ENCODE data around the gene DUSP21.
"Not testable (repeated sequence)": the region's sequence is repeated elsewhere in the genome, so short reads cannot be mapped to it uniquely, and the experiment has no call there.

Gene DUSP21

DNA sequence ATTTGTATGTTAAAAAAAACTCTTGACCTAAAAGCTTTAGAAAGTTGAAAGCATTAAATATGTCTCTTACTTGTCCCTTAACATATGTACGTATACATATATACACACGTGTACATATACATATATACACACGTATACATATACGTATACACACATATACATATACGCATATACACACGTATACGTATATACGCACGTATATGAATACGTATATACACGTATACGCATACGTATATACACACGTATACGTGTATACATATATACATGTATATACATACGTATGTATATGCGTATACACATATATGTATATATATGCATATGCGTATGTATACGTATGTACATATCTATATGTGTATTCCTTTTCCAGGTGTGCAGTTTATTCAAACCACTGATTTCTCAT lies 32.9 kb downstream of the DUSP21 start:
- no peak for DNase-seq

DNA sequence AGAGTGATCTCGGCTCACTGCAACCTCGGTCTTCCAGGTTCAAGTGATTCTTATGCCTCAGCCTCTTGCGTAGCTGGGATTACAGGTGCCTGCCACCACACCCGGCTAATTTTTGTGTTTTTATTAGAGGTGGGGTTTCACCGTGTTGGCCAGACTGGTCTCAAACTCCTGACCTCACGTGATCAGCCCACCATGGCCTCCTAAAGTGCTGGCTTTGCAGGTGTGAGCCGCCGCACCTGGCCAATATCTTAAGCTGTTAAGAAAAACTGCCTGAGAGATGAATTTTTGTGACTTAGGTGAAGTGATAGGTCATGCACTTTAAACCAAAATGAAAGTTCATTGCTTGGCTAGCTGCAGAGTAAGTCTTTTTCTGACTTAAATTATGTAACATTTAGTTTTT lies 35.0 kb downstream of the DUSP21 start:
- no peak for DNase-seq

DNA sequence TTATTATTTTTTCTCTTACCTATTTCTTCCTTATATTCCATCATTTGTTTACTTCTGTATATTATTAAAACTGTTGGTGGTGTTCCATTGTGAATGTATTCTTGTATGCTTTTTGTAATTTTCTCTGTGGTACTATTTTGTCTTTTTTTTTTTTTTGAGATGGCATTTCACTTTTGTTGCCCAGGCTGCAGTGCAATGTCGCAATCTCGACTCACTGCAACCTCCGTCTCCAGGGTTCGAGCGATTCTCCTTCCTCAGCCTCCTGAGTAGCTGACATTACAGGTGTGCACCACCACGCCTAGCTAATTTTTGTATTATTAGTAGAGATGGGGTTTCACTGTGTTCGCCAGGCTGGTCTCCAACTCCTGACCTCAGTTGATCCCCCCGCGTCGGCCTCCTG lies 37.7 kb downstream of the DUSP21 start:
- no peak for DNase-seq

DNA sequence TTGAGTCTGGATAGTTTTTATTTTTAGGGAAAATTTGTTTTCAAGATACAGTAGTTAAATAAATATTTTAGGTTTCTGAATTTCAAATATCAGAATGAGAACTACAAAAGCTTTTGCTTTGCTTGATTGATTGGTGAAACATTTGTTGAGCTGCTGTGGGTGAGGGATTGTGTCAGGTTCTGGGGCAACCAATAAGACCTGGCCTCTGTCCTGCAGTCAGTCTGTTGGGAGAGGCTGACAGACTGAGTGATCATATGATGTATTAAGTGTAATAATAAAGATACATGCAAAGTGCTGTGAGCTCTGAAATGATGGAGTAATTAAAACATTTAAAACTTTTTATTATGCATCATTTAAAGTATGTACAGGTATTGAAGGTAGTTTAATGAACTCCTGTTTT lies 38.8 kb downstream of the DUSP21 start:
- DNase-seq: no peak

DNA sequence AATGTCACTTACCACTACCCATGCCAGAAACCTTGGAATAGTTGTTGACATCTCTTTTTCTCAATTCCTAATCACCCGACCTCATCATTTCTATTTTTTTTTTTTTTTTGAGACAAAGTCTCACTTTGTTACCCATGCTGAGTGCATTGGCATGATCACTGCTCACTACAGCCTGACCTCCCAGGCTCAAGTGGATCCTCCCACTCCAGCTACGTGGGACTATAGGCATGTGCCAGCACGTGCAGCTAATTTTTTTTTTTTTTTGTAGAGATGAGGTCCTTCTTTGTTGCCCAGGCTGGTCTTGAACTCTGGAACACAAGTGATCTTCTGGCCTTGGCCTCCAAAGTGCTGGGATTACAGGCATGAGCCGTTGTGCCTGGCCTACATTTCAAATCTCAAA lies 41.1 kb downstream of the DUSP21 start:
- no peak for DNase-seq

DNA sequence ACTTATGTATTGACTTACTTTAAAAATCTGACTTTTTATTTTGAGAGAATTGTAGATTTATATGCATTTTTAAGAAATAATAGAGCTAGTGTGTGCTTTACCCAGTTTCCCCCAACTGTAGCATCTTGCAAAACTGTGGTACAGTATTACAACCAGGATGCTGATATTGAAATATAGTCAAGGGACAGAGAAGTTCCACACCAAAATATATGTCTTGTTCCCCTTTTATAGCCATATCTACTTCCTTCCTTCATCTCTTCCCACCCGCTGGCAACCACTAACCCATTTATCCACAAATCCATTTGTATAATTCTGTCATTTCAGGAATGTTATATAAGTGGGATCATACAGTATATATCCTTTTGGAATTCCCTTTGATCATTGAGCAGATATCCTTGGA lies 46.0 kb downstream of the DUSP21 start:
- no peak for DNase-seq

DNA sequence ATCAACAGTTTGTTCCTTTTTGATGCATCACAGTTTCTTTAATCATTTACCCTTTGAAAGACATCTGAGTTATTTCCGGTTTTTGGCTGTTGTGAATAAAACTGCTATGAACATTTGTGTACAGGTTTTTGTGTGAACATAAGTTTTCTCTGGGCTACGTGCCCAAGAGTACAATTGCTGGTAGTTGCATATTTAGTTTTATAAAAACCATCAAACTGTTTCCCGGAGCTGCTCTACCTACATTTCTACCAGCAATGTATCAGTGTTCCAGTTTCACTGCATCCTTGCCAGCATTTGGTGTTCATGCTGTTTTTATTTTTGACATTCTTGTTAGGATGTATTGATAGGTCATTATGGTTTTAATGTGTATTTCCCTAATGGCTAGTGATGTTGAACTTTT lies 46.4 kb downstream of the DUSP21 start:
- DNase-seq: no peak

DNA sequence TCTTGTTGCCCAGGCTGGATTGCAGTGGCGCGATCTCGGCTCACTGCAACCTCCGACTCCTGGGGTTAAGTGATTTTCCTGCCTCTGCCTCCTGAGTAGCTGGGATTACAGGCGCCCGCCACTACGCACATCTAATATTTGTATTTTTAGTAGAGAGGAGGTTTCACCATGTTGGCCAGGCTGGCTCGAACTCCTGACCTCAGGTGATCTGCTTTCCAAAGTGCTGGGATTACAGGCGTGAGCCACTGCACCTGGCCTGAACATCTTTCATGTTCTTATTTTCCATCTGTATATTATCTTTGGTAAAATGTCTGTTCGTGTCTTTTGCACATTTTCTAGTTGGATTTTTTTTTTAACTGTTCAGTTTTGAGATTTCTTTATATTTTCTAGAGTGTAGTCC lies 46.9 kb downstream of the DUSP21 start:
- not testable (repeated sequence) for DNase-seq

DNA sequence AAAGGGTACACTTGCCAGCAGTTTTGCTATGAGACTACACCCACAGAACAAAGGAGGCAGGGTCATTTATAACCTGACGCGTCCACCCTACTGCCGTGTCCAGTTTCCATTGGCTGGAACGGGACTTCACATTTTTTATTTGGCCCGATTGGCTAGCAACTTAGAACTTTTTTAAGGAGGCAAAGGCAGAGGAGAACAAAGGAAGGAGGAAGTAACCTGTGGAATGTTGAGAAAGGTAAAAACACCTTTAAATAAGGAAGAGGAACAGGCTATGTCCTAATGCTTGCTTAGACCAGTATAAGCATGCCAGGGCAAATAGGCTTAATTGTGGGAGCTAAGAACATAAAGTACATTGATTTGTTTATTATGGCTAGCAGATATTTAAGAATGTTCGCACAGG lies 47.8 kb downstream of the DUSP21 start:
- DNase-seq: no peak
